Astrocyte of the cerebellum (primary cell): ENCODE data around the gene NR2C2.

ENCODE experiments used
- DNase-seq: peaks from one replicate; pipeline ENCODE4 v3.0.0-alpha.2; 2011; ENCODE audit warnings: low read depth
- H3K4me3 ChIP-seq: 2 replicates; pipeline ENCODE4 v1.5.1; 2011; ENCODE audit warnings: mild to moderate bottlenecking, low read depth, low read length, moderate library complexity
- CTCF ChIP-seq: IDR thresholded peaks from 2 replicates; pipeline ENCODE4 v1.5.1; 2012; ENCODE audit warnings: low read length, low read depth, moderate library complexity, mild to moderate bottlenecking; ENCODE audit errors: missing control alignments
- in situ Hi-C: cut with HindIII; loops from 2 replicates; pipeline ENCODE4 v1.10.0; 2017; ENCODE audit warnings: low sequenced_read_pairs

NR2C2 gene

GRCh38 chr3:14943042-14943441 is 4.3 kb upstream of the NR2C2 start:
- no peak for TF ChIP-seq CTCF
- no peak for DNase-seq
- in situ Hi-C loops: loop anchor here (10.0 to 25.0 kb wide), 2 partner anchors 269 to 288 kb away; partner anchors contain the start of genes CAPN7 and CCDC174
- no peak overlapping the region for H3K4me3 ChIP-seq

- peak overlapping the region; percentile 82 for H3K4me3 ChIP-seq
- no peak for TF ChIP-seq CTCF
- in situ Hi-C loops: loop anchor here (10.0 to 25.0 kb wide), 2 partner anchors 266 to 291 kb away; partner anchors contain the start of genes CAPN7 and CCDC174
- DNase-seq: no peak
These were observed 1.1 kb upstream of the NR2C2 start for GRCh38 chr3:14946236-14946635.

- no peak for DNase-seq
- TF ChIP-seq CTCF: no peak
- H3K4me3 ChIP-seq: peak overlapping the region; percentile 82
- in situ Hi-C loops: loop anchor here (10.0 to 25.0 kb wide), 2 partner anchors 266 to 292 kb away; partner anchors contain the start of genes CAPN7 and CCDC174
These were observed 664 bp upstream of the NR2C2 start for GRCh38 chr3:14946739-14947099.

GRCh38 chr3:14947886-14948608 is 664 bp downstream of the NR2C2 start:
- TF ChIP-seq CTCF: no peak
- in situ Hi-C loops: loop anchor here (10.0 to 25.0 kb wide), 2 partner anchors 264 to 293 kb away; partner anchors contain the start of genes CAPN7 and CCDC174
- peak overlapping the region; percentile 82 for H3K4me3 ChIP-seq
- peak; percentile 92 for DNase-seq

GRCh38 chr3:14948609-14949038 is 1.2 kb downstream of the NR2C2 start:
- in situ Hi-C loops: loop anchor here (10.0 to 25.0 kb wide), 2 partner anchors 264 to 294 kb away; partner anchors contain the start of genes CAPN7 and CCDC174
- peak overlapping the region; percentile 82 for H3K4me3 ChIP-seq
- no peak for TF ChIP-seq CTCF
- no peak for DNase-seq

- peak overlapping the region; percentile 82 for H3K4me3 ChIP-seq
- in situ Hi-C loops: loop anchor here (10.0 to 25.0 kb wide), 2 partner anchors 263 to 294 kb away; partner anchors contain the start of genes CAPN7 and CCDC174
- no peak for DNase-seq
These were observed 1.7 kb downstream of the NR2C2 start for GRCh38 chr3:14949126-14949525.

More at GRCh38 chr3:14949126-14949525, 1.7 kb downstream of the NR2C2 start:
- TF ChIP-seq CTCF: no peak
